GM19099 (cell line): ENCODE measurements around the gene GCG.

Experiments used
- POLR2A ChIP-seq: IDR thresholded peaks from 3 replicates; pipeline ENCODE4 v1.6.1; 2011; ENCODE audit warnings: low read depth; ENCODE audit not compliant: insufficient read length; ENCODE audit errors: extremely low read depth

Gene GCG

GRCh38 chr2:162159446-162159845, 7.4 kb upstream of the GCG start:
- no peak for TF ChIP-seq POLR2A

GRCh38 chr2:162156149-162156548, 4.1 kb upstream of the GCG start:
- TF ChIP-seq POLR2A = no peak

- no peak for TF ChIP-seq POLR2A
Observed at GRCh38 chr2:162155093-162155492, 3.0 kb upstream of the GCG start.

GRCh38 chr2:162153608-162154224, 1.7 kb upstream of the GCG start:
- no peak for TF ChIP-seq POLR2A

- TF ChIP-seq POLR2A = no peak
Observed at GRCh38 chr2:162149940-162150339, 2.1 kb downstream of the GCG start.

- no peak for TF ChIP-seq POLR2A
Observed at GRCh38 chr2:162149466-162149865, 2.6 kb downstream of the GCG start.

GRCh38 chr2:162148956-162149355, 3.1 kb downstream of the GCG start:
- no peak for TF ChIP-seq POLR2A

- TF ChIP-seq POLR2A = no peak
Observed at GRCh38 chr2:162143969-162144368, 8.1 kb downstream of the GCG start.

GRCh38 chr2:162138310-162138709, 13.7 kb downstream of the GCG start:
- TF ChIP-seq POLR2A = no peak

GRCh38 chr2:162127422-162127821, 24.6 kb downstream of the GCG start:
- no peak for TF ChIP-seq POLR2A

GRCh38 chr2:162126527-162126926, 25.5 kb downstream of the GCG start:
- no peak for TF ChIP-seq POLR2A

- no peak for TF ChIP-seq POLR2A
Observed at GRCh38 chr2:162126111-162126519, 25.9 kb downstream of the GCG start.

- TF ChIP-seq POLR2A = no peak
Observed at GRCh38 chr2:162125138-162125537, 26.9 kb downstream of the GCG start.

GRCh38 chr2:162123806-162124758, 28.0 kb downstream of the GCG start:
- no peak for TF ChIP-seq POLR2A

- TF ChIP-seq POLR2A = no peak
Observed at GRCh38 chr2:162118166-162119031, 33.6 kb downstream of the GCG start.
